ENCODE data around the gene BTBD10.

Gene BTBD10

GRCh38 chr11:13367115-13367514, 95.9 kb downstream of the BTBD10 start:
- Histone ChIP-seq H3K27me3 (ENCODE audit: control insufficient read depth in 1 of 2, insufficient read depth in 2 of 2, low read length in 2 of 2) (no peaks in the 10 kb centered on the region), H3K4me1 (ENCODE audit: insufficient read depth, low read length) (no peaks in the 10 kb centered on the region), H3K4me3 (ENCODE audit: low read depth in 1 of 2, low read length in 2 of 2) (no peak overlapping the region), H3K9ac (ENCODE audit: low read length) (no peak overlapping the region), H3K36me3 (ENCODE audit: insufficient read depth, low read length) (peaks cover 74% of the 10 kb centered on the region), H3K9me3 (ENCODE audit: low read length) (no peaks in the 10 kb centered on the region), H3K27ac (ENCODE audit: low read depth, low read length) (no peak overlapping the region)

- no peaks in the 10 kb centered on the region for H3K9me3 ChIP-seq (ENCODE audit: low read length)
- H3K36me3 ChIP-seq (ENCODE audit: insufficient read depth, low read length) = peaks cover 74% of the 10 kb centered on the region
- H3K27ac ChIP-seq (ENCODE audit: low read depth, low read length) = no peak overlapping the region
- no peaks in the 10 kb centered on the region for H3K27me3 ChIP-seq (ENCODE audit: control insufficient read depth in 1 of 2, insufficient read depth in 2 of 2, low read length in 2 of 2)
- H3K4me1 ChIP-seq (ENCODE audit: insufficient read depth, low read length) = no peaks in the 10 kb centered on the region
- no peak overlapping the region for H3K9ac ChIP-seq (ENCODE audit: low read length)
- H3K4me3 ChIP-seq (ENCODE audit: low read depth in 1 of 2, low read length in 2 of 2) = no peak overlapping the region
These were observed 96.6 kb downstream of the BTBD10 start for GRCh38 chr11:13366266-13367026.

GRCh38 chr11:13364388-13364787, 98.6 kb downstream of the BTBD10 start:
- no peak overlapping the region for H3K9ac ChIP-seq (ENCODE audit: low read length)
- H3K4me1 ChIP-seq (ENCODE audit: insufficient read depth, low read length) = no peaks in the 10 kb centered on the region
- H3K27me3 ChIP-seq (ENCODE audit: control insufficient read depth in 1 of 2, insufficient read depth in 2 of 2, low read length in 2 of 2) = no peaks in the 10 kb centered on the region
- peaks cover 60% of the 10 kb centered on the region for H3K36me3 ChIP-seq (ENCODE audit: insufficient read depth, low read length)
- no peaks in the 10 kb centered on the region for H3K9me3 ChIP-seq (ENCODE audit: low read length)
- no peak overlapping the region for H3K4me3 ChIP-seq (ENCODE audit: low read depth in 1 of 2, low read length in 2 of 2)
- no peak overlapping the region for H3K27ac ChIP-seq (ENCODE audit: low read depth, low read length)

- H3K36me3 ChIP-seq (ENCODE audit: insufficient read depth, low read length) = peaks cover 47% of the 10 kb centered on the region
- H3K9me3 ChIP-seq (ENCODE audit: low read length) = no peaks in the 10 kb centered on the region
- no peaks in the 10 kb centered on the region for H3K4me1 ChIP-seq (ENCODE audit: insufficient read depth, low read length)
- no peak overlapping the region for H3K9ac ChIP-seq (ENCODE audit: low read length)
- no peak overlapping the region for H3K4me3 ChIP-seq (ENCODE audit: low read depth in 1 of 2, low read length in 2 of 2)
- H3K27me3 ChIP-seq (ENCODE audit: control insufficient read depth in 1 of 2, insufficient read depth in 2 of 2, low read length in 2 of 2) = no peaks in the 10 kb centered on the region
- H3K27ac ChIP-seq (ENCODE audit: low read depth, low read length) = no peak overlapping the region
These were observed 100.4 kb downstream of the BTBD10 start for GRCh38 chr11:13362596-13363109.

DNA sequence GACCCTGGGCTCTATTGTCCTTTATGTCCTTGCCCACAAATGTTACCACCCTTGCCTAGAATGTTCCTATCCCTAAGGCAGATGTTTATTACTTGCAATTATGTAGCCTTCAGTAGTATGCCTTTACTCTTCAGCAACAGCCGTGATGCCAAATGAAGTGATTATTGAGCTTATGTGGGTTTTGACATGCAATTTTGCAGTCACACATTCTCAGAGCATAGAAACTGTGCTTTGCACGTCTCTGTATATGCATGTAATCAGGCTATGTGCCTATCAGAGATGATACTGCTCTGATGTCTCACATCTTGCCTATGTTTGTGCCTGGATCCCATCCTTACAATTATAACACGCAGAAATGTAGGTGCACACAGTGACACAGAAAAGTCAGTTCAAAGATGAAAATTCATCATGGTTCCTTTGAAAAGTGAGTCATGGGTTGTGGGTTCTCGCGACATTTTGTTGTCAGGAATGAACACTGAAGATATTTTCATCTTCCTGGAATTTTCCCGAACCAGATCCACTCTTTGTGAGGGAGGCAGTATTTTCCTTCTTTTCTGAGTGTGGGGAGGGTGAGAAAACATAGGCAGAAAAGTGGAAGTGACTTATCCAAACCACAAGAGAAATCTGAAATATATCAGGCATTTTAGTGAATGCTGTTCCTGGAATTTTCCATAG, 104.3 kb downstream of the BTBD10 start:
- no peak overlapping the region for H3K9ac ChIP-seq (ENCODE audit: low read length)
- no peak overlapping the region for H3K27ac ChIP-seq (ENCODE audit: low read depth, low read length)
- H3K36me3 ChIP-seq (ENCODE audit: insufficient read depth, low read length) = peaks cover 45% of the 10 kb centered on the region

DNA sequence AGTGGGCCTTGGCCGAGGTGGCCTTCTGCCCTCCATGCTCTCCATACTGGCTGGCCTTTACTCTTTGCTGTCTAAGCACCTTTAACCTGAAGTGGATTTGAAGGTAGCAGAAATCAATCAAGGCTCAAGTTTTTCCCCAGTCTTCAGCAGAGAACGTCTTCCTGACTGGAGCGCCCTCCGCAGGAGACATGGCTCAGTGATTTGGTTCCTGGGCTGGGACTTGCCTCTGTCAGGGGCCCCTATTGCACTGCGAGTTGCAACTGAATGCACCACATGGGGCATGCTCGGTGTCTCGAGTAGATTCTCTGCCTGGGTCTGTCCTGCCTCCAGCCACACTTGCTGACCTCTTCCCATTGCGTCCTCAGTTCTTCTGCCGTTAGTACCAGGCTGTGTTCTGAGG, 105.8 kb downstream of the BTBD10 start:
- peaks cover 44% of the 10 kb centered on the region for H3K36me3 ChIP-seq (ENCODE audit: insufficient read depth, low read length)

More for the DNA sequence above, 104.3 kb downstream of the BTBD10 start:
- H3K4me3 ChIP-seq (ENCODE audit: low read depth in 1 of 2, low read length in 2 of 2) = no peak overlapping the region
- no peaks in the 10 kb centered on the region for H3K27me3 ChIP-seq (ENCODE audit: control insufficient read depth in 1 of 2, insufficient read depth in 2 of 2, low read length in 2 of 2)
- no peaks in the 10 kb centered on the region for H3K4me1 ChIP-seq (ENCODE audit: insufficient read depth, low read length)
- H3K9me3 ChIP-seq (ENCODE audit: low read length) = no peaks in the 10 kb centered on the region

DNA sequence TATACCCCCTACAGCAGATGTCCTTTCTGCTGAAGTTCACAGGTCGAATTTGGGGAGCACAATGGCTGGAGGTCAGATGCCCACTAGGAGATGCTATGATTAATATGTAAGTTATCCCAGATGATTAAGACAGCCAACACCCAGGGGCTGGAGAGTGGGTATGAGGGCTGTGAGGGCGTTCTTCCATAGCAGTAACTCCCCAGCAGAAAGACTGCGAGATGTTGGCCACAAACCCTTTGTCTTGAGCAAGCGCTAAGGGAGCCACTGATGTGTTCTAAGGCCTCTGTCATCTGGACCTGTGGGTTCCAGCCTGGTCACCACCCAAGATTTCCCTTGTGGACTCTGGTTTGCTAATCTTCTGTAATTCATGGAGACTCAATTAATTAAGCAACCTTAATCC, 107.8 kb downstream of the BTBD10 start:
- H3K9ac ChIP-seq (ENCODE audit: low read length) = no peak overlapping the region
- no peak overlapping the region for H3K27ac ChIP-seq (ENCODE audit: low read depth, low read length)
- no peaks in the 10 kb centered on the region for H3K4me1 ChIP-seq (ENCODE audit: insufficient read depth, low read length)
- H3K36me3 ChIP-seq (ENCODE audit: insufficient read depth, low read length) = peaks cover 33% of the 10 kb centered on the region
- H3K27me3 ChIP-seq (ENCODE audit: control insufficient read depth in 1 of 2, insufficient read depth in 2 of 2, low read length in 2 of 2) = no peaks in the 10 kb centered on the region
- H3K9me3 ChIP-seq (ENCODE audit: low read length) = no peaks in the 10 kb centered on the region
- H3K4me3 ChIP-seq (ENCODE audit: low read depth in 1 of 2, low read length in 2 of 2) = no peak overlapping the region

More for the DNA sequence above, 105.8 kb downstream of the BTBD10 start:
- no peak overlapping the region for H3K9ac ChIP-seq (ENCODE audit: low read length)
- H3K9me3 ChIP-seq (ENCODE audit: low read length) = no peaks in the 10 kb centered on the region
- H3K27ac ChIP-seq (ENCODE audit: low read depth, low read length) = no peak overlapping the region
- H3K4me3 ChIP-seq (ENCODE audit: low read depth in 1 of 2, low read length in 2 of 2) = no peak overlapping the region
- H3K4me1 ChIP-seq (ENCODE audit: insufficient read depth, low read length) = no peaks in the 10 kb centered on the region
- no peaks in the 10 kb centered on the region for H3K27me3 ChIP-seq (ENCODE audit: control insufficient read depth in 1 of 2, insufficient read depth in 2 of 2, low read length in 2 of 2)

GRCh38 chr11:13354335-13354734, 108.7 kb downstream of the BTBD10 start:
- no peaks in the 10 kb centered on the region for H3K27me3 ChIP-seq (ENCODE audit: control insufficient read depth in 1 of 2, insufficient read depth in 2 of 2, low read length in 2 of 2)
- H3K27ac ChIP-seq (ENCODE audit: low read depth, low read length) = no peak overlapping the region
- H3K4me1 ChIP-seq (ENCODE audit: insufficient read depth, low read length) = no peaks in the 10 kb centered on the region
- H3K4me3 ChIP-seq (ENCODE audit: low read depth in 1 of 2, low read length in 2 of 2) = no peak overlapping the region
- H3K9ac ChIP-seq (ENCODE audit: low read length) = no peak overlapping the region
- peaks cover 33% of the 10 kb centered on the region for H3K36me3 ChIP-seq (ENCODE audit: insufficient read depth, low read length)
- no peaks in the 10 kb centered on the region for H3K9me3 ChIP-seq (ENCODE audit: low read length)

DNA sequence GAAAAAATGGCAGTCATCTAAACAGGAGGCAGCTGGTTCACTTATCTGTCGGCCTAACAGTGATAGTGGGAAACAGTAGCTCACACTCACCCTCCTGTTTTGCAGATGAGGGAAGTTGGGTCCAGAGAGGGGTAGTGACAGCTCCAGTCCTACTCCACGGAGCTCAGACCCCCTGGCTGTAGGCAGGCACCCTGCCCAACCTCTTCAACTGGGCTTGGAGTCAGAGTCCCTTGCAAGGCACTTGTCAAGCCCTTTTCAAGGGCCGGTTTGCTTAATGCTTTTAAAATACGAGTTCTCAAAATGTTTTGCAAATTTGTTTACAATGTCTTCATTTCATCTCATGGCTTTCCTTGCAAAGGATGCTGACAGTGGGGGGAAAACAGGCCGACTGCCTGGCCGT, 110.3 kb downstream of the BTBD10 start:
- Histone ChIP-seq H3K9ac (ENCODE audit: low read length) (no peak overlapping the region), H3K27me3 (ENCODE audit: control insufficient read depth in 1 of 2, insufficient read depth in 2 of 2, low read length in 2 of 2) (no peaks in the 10 kb centered on the region), H3K27ac (ENCODE audit: low read depth, low read length) (no peak overlapping the region), H3K4me1 (ENCODE audit: insufficient read depth, low read length) (no peaks in the 10 kb centered on the region), H3K36me3 (ENCODE audit: insufficient read depth, low read length) (peaks cover 32% of the 10 kb centered on the region), H3K9me3 (ENCODE audit: low read length) (no peaks in the 10 kb centered on the region), H3K4me3 (ENCODE audit: low read depth in 1 of 2, low read length in 2 of 2) (no peak overlapping the region)

GRCh38 chr11:13349581-13349980, 113.4 kb downstream of the BTBD10 start:
- Histone ChIP-seq H3K4me1 (ENCODE audit: insufficient read depth, low read length) (no peaks in the 10 kb centered on the region), H3K4me3 (ENCODE audit: low read depth in 1 of 2, low read length in 2 of 2) (no peak overlapping the region), H3K9ac (ENCODE audit: low read length) (no peak overlapping the region), H3K36me3 (ENCODE audit: insufficient read depth, low read length) (peaks cover 7% of the 10 kb centered on the region), H3K9me3 (ENCODE audit: low read length) (no peaks in the 10 kb centered on the region), H3K27me3 (ENCODE audit: control insufficient read depth in 1 of 2, insufficient read depth in 2 of 2, low read length in 2 of 2) (no peaks in the 10 kb centered on the region), H3K27ac (ENCODE audit: low read depth, low read length) (no peak overlapping the region)

DNA sequence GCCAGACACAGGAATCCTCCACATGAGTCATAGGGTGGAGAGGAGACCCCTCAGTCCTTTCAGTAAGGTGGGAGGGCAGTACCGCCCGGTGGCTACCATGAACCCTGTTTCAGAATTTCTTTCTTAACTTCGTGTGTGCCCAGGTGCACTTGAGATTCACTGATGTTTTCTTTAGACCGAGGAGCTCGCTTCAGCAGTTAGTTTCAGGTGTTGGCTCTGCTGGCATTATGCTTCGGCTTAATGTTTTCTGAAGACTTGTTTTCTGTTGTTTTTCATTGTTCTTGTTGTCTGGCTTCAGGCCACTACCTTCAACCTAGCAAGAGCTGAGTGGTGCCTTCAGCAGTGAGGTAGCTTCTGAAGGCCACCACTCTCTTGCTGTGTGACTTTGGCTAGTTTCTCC, 114.0 kb downstream of the BTBD10 start:
- H3K4me1 ChIP-seq (ENCODE audit: insufficient read depth, low read length) = no peaks in the 10 kb centered on the region
- peaks cover 7% of the 10 kb centered on the region for H3K36me3 ChIP-seq (ENCODE audit: insufficient read depth, low read length)
- H3K27me3 ChIP-seq (ENCODE audit: control insufficient read depth in 1 of 2, insufficient read depth in 2 of 2, low read length in 2 of 2) = no peaks in the 10 kb centered on the region
- no peaks in the 10 kb centered on the region for H3K9me3 ChIP-seq (ENCODE audit: low read length)
- H3K9ac ChIP-seq (ENCODE audit: low read length) = no peak overlapping the region
- H3K27ac ChIP-seq (ENCODE audit: low read depth, low read length) = no peak overlapping the region
- H3K4me3 ChIP-seq (ENCODE audit: low read depth in 1 of 2, low read length in 2 of 2) = no peak overlapping the region

Data from muscle layer of colon (tissue), 2 donors.